Measurements from ENCODE around the gene HAPLN3.

DNA sequence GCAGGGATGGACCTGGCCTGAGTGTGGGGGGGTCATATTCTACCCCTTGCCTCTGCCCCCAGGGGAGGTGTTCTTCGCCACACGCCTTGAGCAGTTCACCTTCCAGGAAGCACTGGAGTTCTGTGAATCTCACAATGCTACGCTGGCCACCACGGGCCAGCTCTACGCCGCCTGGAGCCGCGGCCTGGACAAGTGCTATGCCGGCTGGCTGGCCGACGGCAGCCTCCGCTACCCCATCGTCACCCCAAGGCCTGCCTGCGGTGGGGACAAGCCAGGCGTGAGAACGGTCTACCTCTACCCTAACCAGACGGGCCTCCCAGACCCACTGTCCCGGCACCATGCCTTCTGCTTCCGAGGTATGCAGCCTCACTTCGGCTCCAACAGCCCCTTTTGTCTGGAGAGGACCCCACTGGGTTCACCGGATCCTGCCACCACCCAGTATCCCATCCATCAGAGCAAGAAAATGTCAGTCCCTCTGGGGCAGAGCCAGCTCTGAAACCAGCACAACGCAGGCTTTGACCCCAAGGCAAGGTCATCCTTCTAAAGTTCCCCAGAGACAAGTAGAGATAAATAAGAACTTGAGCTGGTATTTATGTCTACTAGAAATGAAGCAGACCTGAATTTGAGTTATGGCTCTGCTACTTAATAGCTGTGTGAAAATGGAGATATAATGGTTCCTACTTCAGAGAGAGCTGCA, 45.8 kb downstream of the HAPLN3 start:
- TF ChIP-seq, protein P1, sequence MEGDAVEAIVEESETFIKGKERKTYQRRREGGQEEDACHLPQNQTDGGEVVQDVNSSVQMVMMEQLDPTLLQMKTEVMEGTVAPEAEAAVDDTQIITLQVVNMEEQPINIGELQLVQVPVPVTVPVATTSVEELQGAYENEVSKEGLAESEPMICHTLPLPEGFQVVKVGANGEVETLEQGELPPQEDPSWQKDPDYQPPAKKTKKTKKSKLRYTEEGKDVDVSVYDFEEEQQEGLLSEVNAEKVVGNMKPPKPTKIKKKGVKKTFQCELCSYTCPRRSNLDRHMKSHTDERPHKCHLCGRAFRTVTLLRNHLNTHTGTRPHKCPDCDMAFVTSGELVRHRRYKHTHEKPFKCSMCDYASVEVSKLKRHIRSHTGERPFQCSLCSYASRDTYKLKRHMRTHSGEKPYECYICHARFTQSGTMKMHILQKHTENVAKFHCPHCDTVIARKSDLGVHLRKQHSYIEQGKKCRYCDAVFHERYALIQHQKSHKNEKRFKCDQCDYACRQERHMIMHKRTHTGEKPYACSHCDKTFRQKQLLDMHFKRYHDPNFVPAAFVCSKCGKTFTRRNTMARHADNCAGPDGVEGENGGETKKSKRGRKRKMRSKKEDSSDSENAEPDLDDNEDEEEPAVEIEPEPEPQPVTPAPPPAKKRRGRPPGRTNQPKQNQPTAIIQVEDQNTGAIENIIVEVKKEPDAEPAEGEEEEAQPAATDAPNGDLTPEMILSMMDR (IDR thresholded peaks at IDR 0.05), result no peak
- TF ChIP-seq POLR2A (IDR thresholded peaks at IDR 0.05), result no peak
- TF ChIP-seq POLR2AphosphoS5 (IDR thresholded peaks at IDR 0.05), result no peak
- TF ChIP-seq EP300 (IDR thresholded peaks at IDR 0.05), result no peak
